Ovary (tissue), 3 donors: ENCODE results near the gene AFAP1L1.

ENCODE experiments used
- CTCF ChIP-seq, 3 donors: fragments of 450-650 bp in 2 of 3; fragments of 200-600 bp in 1 of 3; IDR thresholded peaks; one replicate each; pipeline versions ENCODE4 v1.5.1 to v1.8.0; 2016 to 2022; ENCODE audit warnings: antibody characterized with exemption in 3 of 3, mild to moderate bottlenecking in 1 of 3
- EP300 ChIP-seq: sonication (generic); formaldehyde crosslinking; IDR thresholded peaks from one replicate; pipeline ENCODE4 v1.6.1; 2017; ENCODE audit warnings: antibody characterized with exemption
- POLR2A ChIP-seq: fragments of 450-650 bp; IDR thresholded peaks from one replicate; pipeline ENCODE4 v1.6.1; 2017; ENCODE audit warnings: antibody characterized with exemption, mild to moderate bottlenecking, moderate library complexity
- donor health status: DM: no; HTN: no; CAD: no.

- TF ChIP-seq POLR2A (no peak), CTCF (IDR thresholded peaks at IDR 0.05) (no peak), EP300 (no peak)
Observed at GRCh38 chr5:149274939-149275338, 3.3 kb downstream of the AFAP1L1 start.
